Kasumi-1 (cell line): ENCODE data around the gene C8A.

ENCODE experiments used
- DNase-seq, 2 experiments: peaks; one replicate each; lab custom pipeline; 2025; lab: John Stamatoyannopoulos, UW

C8A gene

GRCh38 chr1:56837244-56837939 lies 17.2 kb upstream of the C8A start:
- DNase-seq: no peak

GRCh38 chr1:56838759-56839158 lies 15.8 kb upstream of the C8A start:
- DNase-seq: no peak

GRCh38 chr1:56843544-56843943 lies 11.1 kb upstream of the C8A start:
- DNase-seq: no peak

GRCh38 chr1:56844545-56845136 lies 10.0 kb upstream of the C8A start:
- DNase-seq: no peak

- DNase-seq: no peak
These were observed 9.3 kb upstream of the C8A start for GRCh38 chr1:56845343-56845742.

GRCh38 chr1:56849750-56850149 lies 4.8 kb upstream of the C8A start:
- no peak for DNase-seq

- DNase-seq: no peak
These were observed 4.2 kb upstream of the C8A start for GRCh38 chr1:56850411-56850810.

- DNase-seq: no peak
These were observed 3.7 kb upstream of the C8A start for GRCh38 chr1:56850922-56851321.

- DNase-seq: no peak
These were observed 2.1 kb upstream of the C8A start for GRCh38 chr1:56852476-56852875.

- DNase-seq: no peak
These were observed 593 bp downstream of the C8A start for GRCh38 chr1:56855190-56855589.

- DNase-seq: no peak
These were observed 1.6 kb downstream of the C8A start for GRCh38 chr1:56856186-56856585.

GRCh38 chr1:56859287-56859686 lies 4.7 kb downstream of the C8A start:
- DNase-seq: no peak

- DNase-seq: no peak
These were observed 8.8 kb downstream of the C8A start for GRCh38 chr1:56863265-56863992.

GRCh38 chr1:56864430-56864829 lies 9.8 kb downstream of the C8A start:
- DNase-seq: no peak

- no peak for DNase-seq
These were observed 12.1 kb downstream of the C8A start for GRCh38 chr1:56866656-56867055.

GRCh38 chr1:56867491-56867890 lies 12.9 kb downstream of the C8A start:
- DNase-seq: no peak

GRCh38 chr1:56868761-56869160 lies 14.2 kb downstream of the C8A start:
- no peak for DNase-seq

- no peak for DNase-seq
These were observed 18.0 kb downstream of the C8A start for GRCh38 chr1:56872597-56872996.

- no peak for DNase-seq
These were observed 18.6 kb downstream of the C8A start for GRCh38 chr1:56873213-56873612.

- no peak for DNase-seq
These were observed 20.1 kb downstream of the C8A start for GRCh38 chr1:56874689-56875088.

GRCh38 chr1:56877973-56878372 lies 23.4 kb downstream of the C8A start:
- DNase-seq: no peak

- no peak for DNase-seq
These were observed 26.2 kb downstream of the C8A start for GRCh38 chr1:56880774-56881173.

- no peak for DNase-seq
These were observed 26.8 kb downstream of the C8A start for GRCh38 chr1:56881417-56881816.
